GM19193 (cell line): ENCODE data around the gene RBSN.

Source experiments
- POLR2A ChIP-seq: IDR thresholded peaks from 4 replicates; pipeline ENCODE4 v1.6.1; 2011; ENCODE audit not compliant: insufficient read depth, insufficient read length; ENCODE audit errors: extremely low read depth

RBSN gene

GRCh38 chr3:15107075-15107947 is 8.4 kb upstream of the RBSN start:
- TF ChIP-seq POLR2A = no peak

GRCh38 chr3:15102836-15103235 is 3.9 kb upstream of the RBSN start:
- no peak for TF ChIP-seq POLR2A

- no peak for TF ChIP-seq POLR2A
Measured at GRCh38 chr3:15102256-15102655, 3.3 kb upstream of the RBSN start.

- no peak for TF ChIP-seq POLR2A
Measured at GRCh38 chr3:15099364-15100098, 583 bp upstream of the RBSN start.

- no peak for TF ChIP-seq POLR2A
Measured at GRCh38 chr3:15097891-15098290, 1.1 kb downstream of the RBSN start.

- TF ChIP-seq POLR2A = no peak
Measured at GRCh38 chr3:15096046-15096445, 2.9 kb downstream of the RBSN start.

- TF ChIP-seq POLR2A = no peak
Measured at GRCh38 chr3:15094187-15094875, 4.6 kb downstream of the RBSN start.

- TF ChIP-seq POLR2A = no peak
Measured at GRCh38 chr3:15092686-15093085, 6.3 kb downstream of the RBSN start.

GRCh38 chr3:15091575-15091974 is 7.4 kb downstream of the RBSN start:
- no peak for TF ChIP-seq POLR2A

- TF ChIP-seq POLR2A = no peak
Measured at GRCh38 chr3:15089201-15089600, 9.7 kb downstream of the RBSN start.

- no peak for TF ChIP-seq POLR2A
Measured at GRCh38 chr3:15086699-15087098, 12.2 kb downstream of the RBSN start.

GRCh38 chr3:15086263-15086662 is 12.7 kb downstream of the RBSN start:
- no peak for TF ChIP-seq POLR2A

GRCh38 chr3:15083252-15083651 is 15.7 kb downstream of the RBSN start:
- TF ChIP-seq POLR2A = no peak

GRCh38 chr3:15081960-15082664 is 16.8 kb downstream of the RBSN start:
- no peak for TF ChIP-seq POLR2A

GRCh38 chr3:15079091-15079490 is 19.9 kb downstream of the RBSN start:
- no peak for TF ChIP-seq POLR2A

GRCh38 chr3:15074500-15074899 is 24.4 kb downstream of the RBSN start:
- TF ChIP-seq POLR2A = no peak

- TF ChIP-seq POLR2A = no peak
Measured at GRCh38 chr3:15071699-15072098, 27.2 kb downstream of the RBSN start.
